ENCODE results near the gene KCNH2.

KCNH2 gene

DNA sequence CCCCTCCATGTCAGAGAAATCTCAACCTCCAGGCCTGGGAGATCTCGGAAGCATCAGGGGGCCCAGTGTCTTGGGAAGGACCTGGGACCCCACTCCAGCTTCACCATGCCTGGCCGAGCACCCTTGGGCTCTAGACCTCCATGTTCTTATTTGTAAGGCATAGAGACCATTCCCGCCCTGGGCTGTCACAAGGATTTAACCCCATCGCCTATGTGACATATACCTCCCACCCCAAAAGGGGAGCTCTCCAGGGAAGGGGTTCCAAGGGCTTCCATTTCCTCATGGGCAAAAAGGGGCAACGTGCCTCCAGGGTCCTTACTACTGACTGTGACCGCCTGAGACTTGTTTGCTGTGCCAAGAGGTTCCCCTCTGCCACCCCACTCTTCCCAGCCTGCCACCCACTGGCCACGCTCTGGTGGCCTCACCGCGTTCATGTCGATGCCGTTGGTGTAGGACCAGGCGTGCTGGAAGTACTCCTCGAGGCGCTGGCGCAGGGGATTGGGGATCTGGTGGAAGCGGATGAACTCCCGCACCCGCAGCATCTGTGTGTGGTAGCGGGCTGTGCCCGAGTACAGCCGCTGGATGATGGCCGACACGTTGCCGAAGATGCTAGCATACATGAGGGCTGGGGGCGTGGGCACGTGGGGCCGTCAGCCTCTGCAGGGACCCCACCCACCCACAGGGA, 27.5 kb downstream of the KCNH2 start:
- no peak for ATAC-seq (ENCODE audit: low read depth)

DNA sequence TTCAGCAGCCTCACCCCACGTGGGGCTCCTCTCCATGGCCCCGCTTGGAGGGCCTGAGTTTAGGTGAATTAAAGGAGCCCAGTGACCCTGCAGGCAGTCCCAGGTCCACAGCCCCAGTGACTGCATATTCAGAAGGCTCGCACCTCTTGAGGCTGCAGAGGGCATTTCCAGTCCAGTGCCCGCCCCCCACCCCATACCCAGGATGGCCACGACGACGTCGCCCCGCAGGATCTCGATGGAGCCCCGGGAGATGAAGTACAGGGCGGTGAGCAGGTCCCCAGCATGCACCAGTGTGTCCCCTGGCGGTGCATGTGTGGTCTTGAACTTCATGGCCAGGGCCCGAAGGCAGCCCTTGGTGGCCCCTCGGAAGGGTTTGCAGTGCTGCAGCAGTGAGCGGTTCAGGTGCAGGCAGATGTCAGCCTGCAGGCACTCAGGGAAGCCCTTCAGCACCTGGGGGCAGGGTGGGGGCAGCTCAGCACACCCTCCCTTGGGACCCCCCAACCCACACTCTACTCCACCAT, 28.1 kb downstream of the KCNH2 start:
- ATAC-seq (ENCODE audit: low read depth) = no peak
- Mint-ChIP-seq H3K27ac (no peak overlapping the region), H3K27me3 (peaks cover 4% of the 10 kb centered on the region), H3K4me3 (no peak overlapping the region), H3K4me1 (peaks cover 8% of the 10 kb centered on the region), H3K9me3 (no peaks in the 10 kb centered on the region), H3K36me3 (peaks cover 8% of the 10 kb centered on the region)
- no peak for DNase-seq (ENCODE audit: low spot score in 2 of 2)

More for the DNA sequence above, 27.5 kb downstream of the KCNH2 start:
- no peak overlapping the region for H3K4me3 Mint-ChIP-seq
- no peaks in the 10 kb centered on the region for H3K9me3 Mint-ChIP-seq
- peaks cover 8% of the 10 kb centered on the region for H3K36me3 Mint-ChIP-seq
- H3K4me1 Mint-ChIP-seq = peaks cover 5% of the 10 kb centered on the region
- H3K27me3 Mint-ChIP-seq = peaks cover 6% of the 10 kb centered on the region
- DNase-seq (ENCODE audit: low spot score in 2 of 2) = no peak
- H3K27ac Mint-ChIP-seq = no peak overlapping the region

DNA sequence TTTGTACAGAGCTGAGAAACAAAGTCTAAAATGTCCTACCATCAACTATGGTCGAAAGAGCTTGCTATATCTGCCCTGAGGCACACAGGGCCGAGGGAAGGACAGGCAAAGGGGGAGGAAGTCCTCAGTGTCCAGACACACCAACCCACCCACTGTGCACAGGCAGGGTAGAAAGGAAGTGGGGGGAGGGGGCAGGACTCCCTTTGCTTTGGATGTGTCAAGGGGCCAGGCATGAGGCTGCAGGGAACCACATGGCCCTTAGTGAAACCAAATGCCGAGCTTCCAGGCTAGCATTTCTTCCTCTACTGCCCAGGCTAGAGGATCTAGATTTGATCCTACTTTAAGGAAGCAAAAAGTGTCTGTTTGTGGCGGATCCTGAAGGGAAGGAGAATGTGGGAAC, 28.6 kb downstream of the KCNH2 start:
- DNase-seq (ENCODE audit: low spot score in 2 of 2) = no peak

DNA sequence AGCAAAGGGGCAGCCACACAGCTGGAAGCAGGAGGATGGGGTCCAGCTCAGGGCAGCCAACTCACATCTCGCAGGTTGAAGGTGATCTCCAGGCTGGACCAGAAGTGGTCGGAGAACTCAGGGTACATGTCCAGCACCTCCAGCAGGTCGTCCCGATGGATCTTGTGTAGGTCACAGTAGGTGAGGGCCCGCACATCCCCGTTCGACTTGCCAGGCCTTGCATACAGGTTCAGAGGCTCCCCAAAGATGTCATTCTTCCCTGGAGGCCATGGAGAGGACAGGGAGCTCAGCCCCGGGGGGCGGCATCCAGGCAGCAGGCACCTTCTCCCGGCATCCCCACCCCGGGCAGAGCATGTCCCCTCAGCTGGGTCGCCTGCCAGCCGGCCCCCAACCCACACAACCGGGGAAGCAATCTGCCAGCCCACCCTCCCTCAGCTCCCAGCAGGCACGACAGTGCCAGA, 29.3 kb downstream of the KCNH2 start:
- DNase-seq (ENCODE audit: low spot score in 2 of 2) (no peak), ATAC-seq (ENCODE audit: low read depth) (no peak)
- Mint-ChIP-seq H3K9me3 (no peaks in the 10 kb centered on the region), H3K36me3 (peaks cover 8% of the 10 kb centered on the region), H3K4me1 (peaks cover 8% of the 10 kb centered on the region), H3K27me3 (peaks cover 3% of the 10 kb centered on the region), H3K27ac (no peak overlapping the region), H3K4me3 (no peak overlapping the region)

More for the DNA sequence above, 28.6 kb downstream of the KCNH2 start:
- H3K4me3 Mint-ChIP-seq = no peak overlapping the region
- H3K27ac Mint-ChIP-seq = no peak overlapping the region
- no peak for ATAC-seq (ENCODE audit: low read depth)
- peaks cover 8% of the 10 kb centered on the region for H3K36me3 Mint-ChIP-seq
- H3K27me3 Mint-ChIP-seq = peaks cover 3% of the 10 kb centered on the region
- peaks cover 8% of the 10 kb centered on the region for H3K4me1 Mint-ChIP-seq
- no peaks in the 10 kb centered on the region for H3K9me3 Mint-ChIP-seq

DNA sequence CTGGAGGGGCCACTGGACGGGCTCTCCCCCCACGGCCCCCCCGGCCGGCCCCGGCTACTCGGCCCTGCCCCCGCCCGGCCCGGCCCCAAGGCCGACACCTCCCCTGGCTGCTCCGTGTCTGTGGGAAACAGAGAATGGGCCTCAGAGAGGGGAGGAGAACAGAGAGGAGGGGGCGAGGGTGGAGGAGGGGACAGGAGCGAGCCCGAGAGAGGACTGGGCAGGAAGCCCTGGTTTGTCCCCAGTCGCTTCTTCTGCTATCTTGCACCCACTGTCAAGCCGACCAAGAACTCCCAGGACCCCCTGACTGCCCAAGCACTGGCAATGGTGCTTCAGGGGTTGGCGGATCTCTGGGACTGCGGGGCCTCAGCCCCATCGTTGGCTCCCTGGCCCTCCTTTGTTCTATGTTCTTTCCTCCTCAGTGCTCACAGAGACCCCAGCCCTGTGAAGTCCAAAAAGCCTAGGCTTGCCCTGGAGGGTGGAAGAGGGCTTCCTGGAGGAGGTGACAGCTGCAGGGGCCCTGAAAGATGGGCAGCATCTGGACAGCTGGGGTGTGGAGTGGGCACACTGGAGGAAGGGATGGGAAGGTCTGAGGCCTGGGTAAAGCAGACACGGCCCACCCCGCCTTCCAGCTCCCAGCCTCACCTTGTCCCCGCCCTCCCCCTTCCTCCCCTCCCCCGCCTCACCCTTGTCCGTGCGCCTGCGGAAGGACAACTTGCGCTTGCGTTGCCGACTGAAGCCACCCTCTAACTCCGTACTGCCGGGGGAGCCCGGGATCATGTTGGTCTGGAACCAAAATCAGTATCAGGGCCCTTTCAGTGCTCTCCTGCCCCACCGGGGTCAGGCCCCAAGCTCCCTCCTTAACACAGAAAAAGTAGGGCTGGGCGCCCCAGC, 30.1 kb downstream of the KCNH2 start:
- no peak for DNase-seq (ENCODE audit: low spot score in 2 of 2)
- H3K9me3 Mint-ChIP-seq = no peaks in the 10 kb centered on the region
- ATAC-seq (ENCODE audit: low read depth) = no peak
- H3K36me3 Mint-ChIP-seq = peaks cover 5% of the 10 kb centered on the region
- H3K27me3 Mint-ChIP-seq = peaks cover 3% of the 10 kb centered on the region
- H3K4me3 Mint-ChIP-seq = no peak overlapping the region
- peaks cover 8% of the 10 kb centered on the region for H3K4me1 Mint-ChIP-seq
- H3K27ac Mint-ChIP-seq = no peak overlapping the region

DNA sequence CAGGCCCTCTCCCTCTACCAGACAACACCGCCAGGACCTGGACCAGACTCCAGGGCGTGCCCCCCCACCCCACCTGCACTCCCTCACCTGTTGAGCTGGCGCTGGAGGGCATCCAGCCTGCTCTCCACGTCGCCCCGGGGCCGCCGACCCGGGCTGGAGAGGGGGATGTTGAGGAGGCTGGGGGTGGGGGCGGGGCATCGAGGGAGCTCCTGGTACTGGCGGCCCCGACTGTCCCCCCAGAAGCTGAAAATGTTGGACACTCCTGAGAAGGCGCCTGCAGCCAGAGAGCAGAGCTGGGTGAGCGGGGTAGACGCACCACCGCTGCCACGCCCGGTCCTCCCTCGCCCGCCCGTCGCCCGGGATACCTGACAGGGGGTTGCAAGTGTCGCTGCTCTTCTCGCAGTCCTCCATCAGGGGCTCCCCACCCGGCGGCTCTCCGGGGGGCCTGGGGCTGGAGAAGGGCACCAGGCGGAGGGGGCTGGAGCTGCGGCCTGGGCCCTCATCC, 30.8 kb downstream of the KCNH2 start:
- Mint-ChIP-seq H3K4me3 (no peak overlapping the region), H3K9me3 (no peaks in the 10 kb centered on the region), H3K27me3 (peaks cover 3% of the 10 kb centered on the region), H3K36me3 (peaks cover 5% of the 10 kb centered on the region), H3K4me1 (peaks cover 9% of the 10 kb centered on the region), H3K27ac (no peak overlapping the region)
- ATAC-seq (ENCODE audit: low read depth) = no peak
- DNase-seq (ENCODE audit: low spot score in 2 of 2) = no peak

DNA sequence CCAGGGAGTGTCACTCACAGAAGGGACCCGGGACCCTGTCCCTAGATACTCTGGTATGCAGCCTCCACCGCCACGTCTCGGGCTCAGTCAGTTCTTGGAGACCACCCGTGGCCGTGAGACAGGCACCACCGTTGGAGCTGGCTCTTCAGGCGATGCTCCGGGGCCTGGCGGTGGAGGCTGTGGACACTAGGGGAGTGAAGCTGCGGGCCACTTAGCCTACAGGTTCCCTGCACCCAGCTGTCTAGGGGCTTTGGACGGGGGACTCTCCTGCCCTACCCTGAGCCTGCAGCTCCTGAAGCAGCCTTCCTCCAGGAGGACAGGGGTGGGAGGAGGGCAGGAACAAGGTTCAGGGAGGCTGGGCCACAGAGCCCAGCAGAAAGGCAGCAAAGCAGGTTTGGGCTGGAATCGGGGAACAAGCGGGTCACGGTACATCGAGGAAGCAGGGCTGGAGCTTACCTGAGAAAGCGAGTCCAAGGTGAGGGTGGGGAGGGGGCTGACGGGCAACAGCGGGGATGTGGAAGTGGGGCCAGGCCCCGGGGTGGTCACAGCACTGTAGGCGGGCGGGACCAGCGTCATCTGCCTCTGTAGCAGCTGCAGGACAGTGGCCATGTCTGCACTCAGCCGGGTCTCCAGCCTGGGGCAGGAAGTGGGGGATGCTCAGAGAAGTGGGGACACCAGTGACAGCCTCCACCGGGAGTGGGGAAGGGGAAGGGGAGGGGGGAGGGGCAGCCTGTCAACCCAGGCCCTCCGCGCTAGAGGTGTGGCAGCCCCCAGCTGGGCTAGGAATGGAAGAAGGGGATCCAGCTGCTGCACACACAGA, 31.5 kb downstream of the KCNH2 start:
- H3K27me3 Mint-ChIP-seq = peaks cover 3% of the 10 kb centered on the region
- DNase-seq (ENCODE audit: low spot score in 2 of 2) = no peak
- H3K27ac Mint-ChIP-seq = no peak overlapping the region
- peaks cover 5% of the 10 kb centered on the region for H3K36me3 Mint-ChIP-seq
- peaks cover 12% of the 10 kb centered on the region for H3K4me1 Mint-ChIP-seq
- H3K9me3 Mint-ChIP-seq = no peaks in the 10 kb centered on the region
- H3K4me3 Mint-ChIP-seq = no peak overlapping the region
- ATAC-seq (ENCODE audit: low read depth) = no peak

DNA sequence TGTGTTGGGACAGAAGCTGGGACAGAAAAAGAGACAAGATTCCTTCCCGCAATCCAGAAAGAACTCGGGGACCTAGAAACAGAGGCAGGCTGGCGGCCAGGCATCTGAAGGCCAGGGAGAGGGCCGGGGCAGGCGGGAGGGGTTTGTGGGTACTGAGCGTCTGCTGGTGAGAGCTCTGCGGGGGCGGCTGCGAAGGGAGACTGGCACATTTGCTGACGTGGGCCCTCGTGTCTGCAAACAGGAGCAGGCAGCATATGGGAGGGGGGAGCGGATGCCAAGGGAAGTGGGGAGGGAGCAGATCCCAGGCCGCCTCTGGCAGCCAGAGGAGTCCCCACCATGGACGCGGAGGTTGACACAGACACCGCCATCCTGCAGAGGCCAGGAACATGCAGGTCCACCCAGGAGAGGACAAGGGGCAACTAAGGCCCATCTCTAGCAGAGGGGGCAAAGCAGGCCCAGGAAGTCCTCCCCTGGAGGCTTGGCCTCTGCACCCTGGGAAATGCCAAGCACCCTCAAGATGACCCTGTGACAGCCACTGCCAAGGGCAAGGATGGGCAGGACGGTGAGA, 32.2 kb downstream of the KCNH2 start:
- H3K4me3 Mint-ChIP-seq = no peak overlapping the region
- H3K9me3 Mint-ChIP-seq = no peaks in the 10 kb centered on the region
- no peak overlapping the region for H3K27ac Mint-ChIP-seq
- ATAC-seq (ENCODE audit: low read depth) = no peak
- no peak for DNase-seq (ENCODE audit: low spot score in 2 of 2)
- peaks cover 5% of the 10 kb centered on the region for H3K36me3 Mint-ChIP-seq
- H3K4me1 Mint-ChIP-seq = peaks cover 15% of the 10 kb centered on the region
- H3K27me3 Mint-ChIP-seq = peaks cover 6% of the 10 kb centered on the region

DNA sequence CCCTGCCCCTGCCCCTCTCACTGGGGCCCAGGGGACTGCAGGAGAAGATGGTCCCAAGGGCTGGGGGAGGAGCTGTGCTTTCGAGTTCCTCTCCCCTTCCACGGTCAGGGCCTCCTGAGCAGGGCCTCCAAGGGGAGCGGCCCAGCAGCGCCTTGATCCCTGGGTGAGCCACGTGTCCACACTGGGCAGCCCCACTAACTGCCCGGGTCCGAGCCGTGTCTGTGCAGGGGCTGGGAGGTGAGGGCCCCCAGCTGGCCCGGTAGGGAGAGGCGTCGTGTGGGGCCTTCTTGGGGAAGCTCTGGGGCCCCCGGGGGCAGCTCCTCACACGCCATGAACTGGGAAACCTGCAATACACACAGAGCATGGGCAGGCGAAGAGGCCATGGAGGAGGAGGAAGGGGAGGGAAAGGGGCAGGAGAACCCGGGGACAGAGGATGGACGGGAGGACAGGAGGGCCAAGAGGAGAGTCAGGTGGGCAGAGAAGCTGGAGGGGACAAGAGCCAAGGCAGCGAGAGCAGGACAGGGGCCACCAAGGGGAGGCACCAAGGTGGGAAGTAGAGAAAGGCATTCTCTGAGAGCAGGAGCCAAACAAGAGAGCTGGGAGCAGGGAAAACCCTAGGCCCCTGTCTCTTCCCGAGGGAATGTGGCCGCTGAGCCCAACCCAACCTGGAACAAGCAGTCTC, 32.8 kb downstream of the KCNH2 start:
- ATAC-seq (ENCODE audit: low read depth) (no peak), DNase-seq (ENCODE audit: low spot score in 2 of 2) (no peak)
- no peak overlapping the region for H3K4me3 Mint-ChIP-seq
- no peak overlapping the region for H3K27ac Mint-ChIP-seq
- peaks cover 15% of the 10 kb centered on the region for H3K4me1 Mint-ChIP-seq
- H3K36me3 Mint-ChIP-seq = peaks cover 5% of the 10 kb centered on the region
- H3K9me3 Mint-ChIP-seq = no peaks in the 10 kb centered on the region
- peaks cover 6% of the 10 kb centered on the region for H3K27me3 Mint-ChIP-seq

DNA sequence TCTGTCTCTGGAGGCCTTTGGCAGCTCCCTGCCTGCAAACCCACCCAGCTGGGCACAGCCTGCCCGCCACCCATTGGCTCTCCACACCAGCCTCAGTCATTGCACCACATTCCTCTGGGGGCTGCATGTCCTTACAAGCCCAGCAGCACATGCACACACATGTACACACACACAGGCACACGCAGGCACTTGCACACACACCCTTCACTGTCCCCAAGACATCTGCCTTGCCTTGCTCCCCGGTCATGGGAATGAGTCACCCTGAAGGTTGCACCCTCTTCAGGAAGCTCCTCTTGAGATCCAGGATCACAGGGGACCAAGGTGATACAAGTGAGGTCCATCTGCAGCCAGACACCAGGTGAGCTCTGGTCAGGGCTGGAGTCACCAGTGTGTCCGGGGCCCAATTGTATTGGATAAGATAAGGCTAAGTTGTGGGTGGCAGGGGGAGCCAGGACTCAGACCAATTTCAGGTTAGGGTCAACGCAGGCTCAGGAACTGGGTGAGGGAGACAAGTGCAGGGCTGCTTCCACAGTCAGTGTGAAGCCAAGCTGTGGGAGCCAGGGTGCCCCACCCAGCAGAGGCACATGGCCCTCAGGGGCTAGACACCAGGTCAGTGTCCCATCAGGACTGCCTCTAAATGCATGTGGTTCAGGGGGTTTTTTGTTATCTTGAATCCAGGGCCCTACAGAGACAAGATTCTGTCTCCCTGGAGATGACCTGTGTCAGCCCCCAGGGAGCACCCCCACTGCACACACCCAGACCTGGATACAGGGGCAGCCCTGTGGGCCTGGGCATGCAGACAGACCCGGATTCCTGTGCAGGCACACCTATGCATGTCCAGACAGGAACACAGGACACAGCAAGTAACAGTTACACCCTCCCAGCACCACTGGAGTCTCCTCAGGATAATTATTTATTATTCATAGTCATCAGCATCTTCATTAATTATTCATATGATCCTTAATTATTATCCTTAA, 33.8 kb downstream of the KCNH2 start:
- no peak overlapping the region for H3K27ac Mint-ChIP-seq
- H3K9me3 Mint-ChIP-seq = no peaks in the 10 kb centered on the region
- ATAC-seq (ENCODE audit: low read depth) (no peak), DNase-seq (ENCODE audit: low spot score in 2 of 2) (no peak)
- H3K27me3 Mint-ChIP-seq = peaks cover 6% of the 10 kb centered on the region
- peaks cover 3% of the 10 kb centered on the region for H3K36me3 Mint-ChIP-seq
- H3K4me1 Mint-ChIP-seq = peaks cover 15% of the 10 kb centered on the region
- no peak overlapping the region for H3K4me3 Mint-ChIP-seq

DNA sequence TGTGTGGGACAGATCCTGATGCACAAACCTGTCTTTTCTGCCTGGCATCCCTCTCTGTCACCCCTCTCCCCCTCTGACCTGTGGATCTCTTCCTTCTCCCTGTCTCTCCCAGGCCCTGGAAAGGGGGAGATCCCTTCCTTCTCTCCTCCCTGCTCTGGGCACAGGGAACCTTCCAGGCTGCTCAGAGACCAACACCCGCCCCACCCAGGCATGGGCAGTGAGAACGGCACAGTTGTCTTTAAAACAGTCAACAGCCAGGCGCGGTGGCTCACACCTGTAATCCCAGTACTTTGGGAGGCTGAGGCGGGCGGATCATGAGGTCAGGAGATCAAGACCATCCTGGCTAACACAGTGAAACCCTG, 34.7 kb downstream of the KCNH2 start:
- ATAC-seq (ENCODE audit: low read depth) (no peak), DNase-seq (ENCODE audit: low spot score in 2 of 2) (no peak)
- no peaks in the 10 kb centered on the region for H3K9me3 Mint-ChIP-seq
- peaks cover 2% of the 10 kb centered on the region for H3K36me3 Mint-ChIP-seq
- H3K27me3 Mint-ChIP-seq = peaks cover 7% of the 10 kb centered on the region
- no peak overlapping the region for H3K4me3 Mint-ChIP-seq
- H3K27ac Mint-ChIP-seq = no peak overlapping the region
- H3K4me1 Mint-ChIP-seq = peaks cover 18% of the 10 kb centered on the region
